IMR-90 (cell line): Measurements from ENCODE around the gene CDC14A. TPM values are rescaled to one million over a fixed set of nuclear protein-coding genes. Genes with fewer than 3 reads are reported as not detected.

Experiments
- ATAC-seq: fragments of 200-7000 bp; cut with Tn5 transposase; 2 replicates; pipeline ENCODE4 v1.9.1; 2020; ENCODE audit warnings: low read depth, mild to moderate bottlenecking, moderate library complexity
- BruUV-seq: library from RNA; stranded (reverse); fragments of 400-500 nt; replicated peaks from 2 replicates; lab custom pipeline; 2021; lab: Mats Ljungman, UMichigan
- CTCF ChIA-PET: fragments of 300-600 bp; formaldehyde crosslinking; extraction: SDS; loops from one replicate; lab custom pipeline; 2021; ENCODE audit warnings: antibody characterized with exemption; lab: Yijun Ruan, JAX
- POLR2A ChIA-PET: fragments of 300-600 bp; sonication (Branson Sonifier 250); formaldehyde crosslinking; loops from one replicate; lab custom pipeline; 2022; ENCODE audit warnings: antibody characterized with exemption; ENCODE audit not compliant: unreplicated experiment; lab: Charles Lee
- DNase-seq: peaks from one replicate; pipeline ENCODE4 v3.0.0; 2013
- H2AFZ ChIP-seq: replicated peaks from 2 replicates; pipeline ENCODE3; 2013; ENCODE audit warnings: low read length, mild to moderate bottlenecking; ENCODE audit not compliant: poor library complexity
- H2AK5ac ChIP-seq: 2 replicates; pipeline ENCODE4 v1.6.1; 2013; ENCODE audit warnings: low read depth, low read length, inconsistent platforms
- H2AK9ac ChIP-seq: replicated peaks from 2 replicates; pipeline ENCODE3; 2013; ENCODE audit warnings: mild to moderate bottlenecking, low read depth, low read length, moderate library complexity; ENCODE audit not compliant: poor library complexity
- H2BK120ac ChIP-seq: 2 replicates; pipeline ENCODE4 v1.6.1; 2013; ENCODE audit warnings: low read depth, low read length, inconsistent platforms
- H2BK15ac ChIP-seq: 3 replicates; pipeline ENCODE4 v1.6.1; 2013; ENCODE audit warnings: low read depth, low read length, inconsistent platforms
- H2BK20ac ChIP-seq: 2 replicates; pipeline ENCODE4 v1.6.1; 2013; ENCODE audit warnings: low read depth, mild to moderate bottlenecking, inconsistent platforms, low read length, moderate library complexity
- H2BK5ac ChIP-seq: 2 replicates; pipeline ENCODE4 v1.6.1; 2013; ENCODE audit warnings: mild to moderate bottlenecking, low read depth, low read length, inconsistent platforms; ENCODE audit not compliant: poor library complexity, severe bottlenecking
- H3K14ac ChIP-seq: replicated peaks from 2 replicates; pipeline ENCODE4 v1.6.1; 2013; ENCODE audit warnings: low read depth, low read length, inconsistent platforms
- H3K18ac ChIP-seq: 2 replicates; pipeline ENCODE4 v1.6.1; 2013; ENCODE audit warnings: low read depth, low read length, control low read depth
- H3K23ac ChIP-seq: 2 replicates; pipeline ENCODE4 v1.6.1; 2013; ENCODE audit warnings: low read depth, low read length, inconsistent platforms
- H3K27ac ChIP-seq: 2 replicates; pipeline ENCODE4 v1.5.1; 2013; ENCODE audit warnings: mild to moderate bottlenecking, control low read depth, low read length; ENCODE audit not compliant: insufficient read depth
- H3K27me3 ChIP-seq: 2 replicates; pipeline ENCODE4 v1.6.1; 2013; ENCODE audit warnings: low read length; ENCODE audit not compliant: control insufficient read depth, insufficient read depth
- H3K36me3 ChIP-seq: 2 replicates; pipeline ENCODE4 v1.6.1; 2013; ENCODE audit warnings: low read length, mixed read lengths; ENCODE audit not compliant: control insufficient read depth, insufficient read depth
- H3K4ac ChIP-seq: 2 replicates; pipeline ENCODE4 v1.6.1; 2013; ENCODE audit warnings: low read depth, low read length, inconsistent platforms
- H3K4me1 ChIP-seq: 2 replicates; pipeline ENCODE4 v1.6.1; 2013; ENCODE audit warnings: low read length, mixed read lengths; ENCODE audit not compliant: control insufficient read depth, insufficient read depth
- H3K4me2 ChIP-seq: 2 replicates; pipeline ENCODE4 v1.6.1; 2013; ENCODE audit warnings: low read depth, mild to moderate bottlenecking, control low read depth, low read length, moderate library complexity
- H3K4me3 ChIP-seq: 2 replicates; pipeline ENCODE4 v1.5.1; 2013; ENCODE audit warnings: low read depth, mild to moderate bottlenecking, control low read depth, low read length, moderate library complexity; ENCODE audit not compliant: insufficient read depth
- H3K56ac ChIP-seq: 2 replicates; pipeline ENCODE4 v1.6.1; 2013; ENCODE audit warnings: low read length, inconsistent platforms; ENCODE audit not compliant: insufficient read depth; ENCODE audit errors: extremely low read depth
- H3K79me1 ChIP-seq, 2 experiments: 2 replicates each; pipeline ENCODE4 v1.6.1; 2013; ENCODE audit warnings: low read length in 2 of 2, inconsistent platforms in 1 of 2, low read depth in 1 of 2
- H3K9ac ChIP-seq: 2 replicates; pipeline ENCODE4 v1.6.1; 2013; ENCODE audit warnings: low read depth, low read length, control low read depth
- H3K9me1 ChIP-seq: 2 replicates; pipeline ENCODE4 v1.6.1; 2013; ENCODE audit warnings: low read length, inconsistent platforms; ENCODE audit not compliant: insufficient read depth
- H3K9me3 ChIP-seq: 2 replicates; pipeline ENCODE4 v1.6.1; 2013; ENCODE audit warnings: low read length; ENCODE audit not compliant: control insufficient read depth, insufficient read depth
- H4K20me1 ChIP-seq: 2 replicates; pipeline ENCODE4 v1.6.1; 2013; ENCODE audit warnings: low read length, inconsistent platforms; ENCODE audit not compliant: insufficient read depth
- H4K5ac ChIP-seq: 2 replicates; pipeline ENCODE4 v1.6.1; 2013; ENCODE audit warnings: mild to moderate bottlenecking, low read depth, low read length, control low read depth
- H4K8ac ChIP-seq, 2 experiments: 2 replicates each; pipeline ENCODE4 v1.6.1; 2013; ENCODE audit warnings: low read depth in 2 of 2, low read length in 2 of 2, control low read depth in 1 of 2, inconsistent platforms in 1 of 2
- H4K91ac ChIP-seq: 2 replicates; pipeline ENCODE4 v1.6.1; 2013; ENCODE audit warnings: low read depth, low read length, inconsistent platforms; ENCODE audit not compliant: insufficient read depth
- BHLHE40 ChIP-seq: fragments of 150-350 bp; IDR thresholded peaks from 2 replicates; pipeline ENCODE4 v1.6.1; 2016; ENCODE audit warnings: mild to moderate bottlenecking, low read depth, low read length
- CEBPB ChIP-seq: IDR thresholded peaks from 2 replicates; pipeline ENCODE4 v1.6.1; 2012; ENCODE audit warnings: low read depth, low read length, improper control_type of control experiment
- CHD1 ChIP-seq: IDR thresholded peaks from 2 replicates; pipeline ENCODE4 v1.6.1; 2012; ENCODE audit warnings: low read depth, low read length, improper control_type of control experiment
- CTCF ChIP-seq: conservative IDR thresholded peaks from 2 replicates; pipeline ENCODE4 v1.5.1; 2012; ENCODE audit warnings: mild to moderate bottlenecking, low read depth, low read length, improper control_type of control experiment
- ELK1 ChIP-seq: fragments of 150-350 bp; IDR thresholded peaks from 2 replicates; pipeline ENCODE4 v1.6.1; 2016; ENCODE audit warnings: low read depth, mild to moderate bottlenecking, low read length, moderate library complexity, borderline replicate concordance
- FOS ChIP-seq: fragments of 150-350 bp; IDR thresholded peaks from 2 replicates; pipeline ENCODE4 v1.6.1; 2016; ENCODE audit warnings: low read depth, low read length
- MAFK ChIP-seq: IDR thresholded peaks from 2 replicates; pipeline ENCODE4 v1.6.1; 2012; ENCODE audit warnings: low read depth, low read length, improper control_type of control experiment
- MAZ ChIP-seq: IDR thresholded peaks from 2 replicates; pipeline ENCODE4 v1.6.1; 2012; ENCODE audit warnings: low read depth, mild to moderate bottlenecking, low read length, improper control_type of control experiment, moderate library complexity, borderline replicate concordance
- MXI1 ChIP-seq: IDR thresholded peaks from 2 replicates; pipeline ENCODE4 v1.6.1; 2012; ENCODE audit warnings: low read depth, mild to moderate bottlenecking, low read length, moderate library complexity, borderline replicate concordance
- NFE2L2 ChIP-seq: fragments of 150-350 bp; IDR thresholded peaks from 2 replicates; pipeline ENCODE4 v1.6.1; 2016; ENCODE audit warnings: low read depth, mild to moderate bottlenecking, low read length
- POLR2A ChIP-seq: IDR thresholded peaks from 2 replicates; pipeline ENCODE4 v1.6.1; 2012; ENCODE audit warnings: mild to moderate bottlenecking, low read depth, low read length
- RAD21 ChIP-seq: IDR thresholded peaks from 2 replicates; pipeline ENCODE4 v1.6.1; 2012; ENCODE audit warnings: low read length, improper control_type of control experiment
- RCOR1 ChIP-seq: IDR thresholded peaks from 2 replicates; pipeline ENCODE4 v1.6.1; 2012; ENCODE audit warnings: mild to moderate bottlenecking, low read length, improper control_type of control experiment; ENCODE audit not compliant: insufficient replicate concordance
- RFX5 ChIP-seq: IDR thresholded peaks from 2 replicates; pipeline ENCODE4 v1.8.0; 2012; ENCODE audit warnings: low read depth, mild to moderate bottlenecking, low read length, moderate library complexity
- SMC3 ChIP-seq: fragments of 150-350 bp; IDR thresholded peaks from 2 replicates; pipeline ENCODE4 v1.6.1; 2016; ENCODE audit warnings: low read depth, mild to moderate bottlenecking, antibody characterized with exemption, low read length, moderate library complexity
- USF2 ChIP-seq: fragments of 150-350 bp; IDR thresholded peaks from 2 replicates; pipeline ENCODE4 v1.6.1; 2017; ENCODE audit warnings: mild to moderate bottlenecking, antibody characterized with exemption, low read length, low read depth
- WGBS, 2 experiments: methylation state at CpG; one replicate each; pipeline versions ENCODE4 v1.1.5 to v1.1.7; 2013; ENCODE audit warnings: missing lambda C conversion rate in 2 of 2; ENCODE audit not compliant: insufficient read length in 1 of 2; ENCODE audit errors: extremely low coverage in 2 of 2; 5-methylcytosine and 5-hydroxymethylcytosine counted together
- dilution Hi-C: fragments of 300-500 bp; cut with HindIII; formaldehyde crosslinking; loops from one replicate; pipeline ENCODE4 v1.14.3; 2018; ENCODE audit warnings: low sequenced_read_pairs; ENCODE audit not compliant: unreplicated experiment
- in situ Hi-C: fragments of 300-500 bp; cut with MboI; formaldehyde crosslinking; loops from 3 replicates; pipeline ENCODE4 v1.14.3; 2019; ENCODE audit warnings: low sequenced_read_pairs, inconsistent platforms, mixed read lengths
- intact Hi-C: fragments of 100-400 bp; cut with micrococcal nuclease; formaldehyde crosslinking; loops from 2 replicates; pipeline ENCODE4 v1.10.0; 2022
- polyA plus RNA-seq, 3 experiments: library from polyadenylated mRNA; depleted of rRNA; stranded (reverse); fragments of >200 nt; gene quantifications; 2 replicates each; pipeline ENCODE4 v1.2.3, GENCODE V29; 2012; ENCODE audit warnings: low replicate concordance in 1 of 3
- total RNA-seq: library from RNA; depleted of rRNA; stranded (reverse); fragments of >200 nt; gene quantifications from 2 replicates; pipeline ENCODE4 v1.2.3, GENCODE V29; 2012

Gene CDC14A
- total and polyA plus RNA-seq, 2 of the 4 experiments (the other 2 are of a cell fraction): 1.7 to 3.0 TPM

DNA sequence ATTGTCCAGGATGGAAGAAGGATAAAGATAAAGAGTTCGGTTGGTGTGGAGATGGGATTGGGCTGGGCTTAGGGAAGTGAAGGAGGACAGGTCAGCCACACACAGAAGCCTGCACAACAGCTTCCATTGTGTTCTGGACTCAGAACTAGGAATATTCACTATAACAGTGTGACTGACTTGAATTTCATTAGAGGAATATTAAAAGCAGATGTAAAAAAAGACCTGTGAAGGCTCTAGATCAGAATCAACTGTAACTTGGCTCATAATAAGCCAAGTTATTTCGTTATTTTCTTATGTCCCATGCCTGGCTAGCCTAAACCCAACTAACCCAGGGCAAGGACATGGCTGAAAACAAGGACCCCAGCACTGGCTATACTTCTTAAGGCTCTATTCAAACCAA, 129.0 kb downstream of the CDC14A start:
- POLR2A ChIA-PET: no interaction called here

More for the DNA sequence above, 129.0 kb downstream of the CDC14A start:
- Histone ChIP-seq H4K20me1 (no peaks in the 10 kb centered on the region), H3K23ac (no peak overlapping the region), H3K4ac (no peak overlapping the region), H3K36me3 (0 out of 2 replicates have a peak, but pooled peaks cover 1% of the 10 kb centered on the region), H2BK20ac (no peak overlapping the region), H3K27me3 (no peaks in the 10 kb centered on the region), H3K79me1 (no peaks in the 10 kb centered on the region), H3K18ac (no peak overlapping the region), H3K9me3 (no peaks in the 10 kb centered on the region), H2AK9ac (no peak overlapping the region), H2BK120ac (no peak overlapping the region), H3K4me3 (no peak overlapping the region), H3K9ac (no peak overlapping the region), H2AK5ac (no peak overlapping the region), H3K4me2 (no peak overlapping the region), H2AFZ (no peak overlapping the region), H4K91ac (no peak overlapping the region), H3K9me1 (no peaks in the 10 kb centered on the region), H2BK15ac (no peak overlapping the region), H3K14ac (no peak overlapping the region), H2BK5ac (no peak overlapping the region), H3K27ac (no peak overlapping the region), H4K8ac (no peak overlapping the region), H3K4me1 (no peaks in the 10 kb centered on the region), H3K56ac (no peak overlapping the region), H4K5ac (no peak overlapping the region)
- no TSS peak for BruUV-seq
- in situ Hi-C loops: no loop called here
- no peak for TF ChIP-seq RAD21
- no peak for TF ChIP-seq MXI1
- no peak for TF ChIP-seq CTCF
- no peak for TF ChIP-seq POLR2A
- no peak for TF ChIP-seq MAZ
- TF ChIP-seq USF2: no peak
- TF ChIP-seq FOS: no peak
- TF ChIP-seq CEBPB: no peak
- no peak for TF ChIP-seq BHLHE40
- no peak for TF ChIP-seq SMC3
- TF ChIP-seq ELK1: no peak
- TF ChIP-seq MAFK: no peak
- no peak for TF ChIP-seq NFE2L2
- TF ChIP-seq RFX5: no peak
- TF ChIP-seq CHD1: no peak
- TF ChIP-seq RCOR1: no peak
- ATAC-seq (no peak), DNase-seq (no peak)
- 100% methylated on average over 1 of the region's 2 CpGs; no CpG with 5 or more reads in 1 of the 2 experiments for WGBS, 2 experiments
- CTCF ChIA-PET: no interaction called here
- dilution Hi-C loops: no loop called here
- intact Hi-C loops: loop anchor here (10.0 kb wide), 1 partner anchor 103 kb away; no protein-coding TSS in a partner anchor
